NOMO-1 (cell line): ENCODE measurements around the gene COA6.

ENCODE experiments used
- DNase-seq, 2 experiments: peaks; one replicate each; lab custom pipeline; 2025; ENCODE audit not compliant: unreplicated experiment in 2 of 2; lab: John Stamatoyannopoulos, UW

Gene COA6

GRCh38 chr1:234373064-234373958 lies at the start of gene COA6:
Gene COA6 (plus strand): TSS chr1:234373456. CDS start chr1:234373467, 11 bp downstream.
- DNase-seq: peak; percentile 93

- DNase-seq: no peak
Measured at GRCh38 chr1:234324821-234325220, 48.4 kb upstream of the COA6 start.

GRCh38 chr1:234325878-234326496 lies 47.3 kb upstream of the COA6 start:
- no peak for DNase-seq

GRCh38 chr1:234326497-234327366 lies 46.5 kb upstream of the COA6 start:
- peak; percentile 62 for DNase-seq

- DNase-seq: no peak
Measured at GRCh38 chr1:234327577-234328164, 45.6 kb upstream of the COA6 start.

- DNase-seq: no peak
Measured at GRCh38 chr1:234330843-234331215, 42.4 kb upstream of the COA6 start.

- DNase-seq: peak; percentile 74 to 89
Measured at GRCh38 chr1:234331507-234331906, 41.7 kb upstream of the COA6 start.

- DNase-seq: no peak
Measured at GRCh38 chr1:234336359-234336758, 36.9 kb upstream of the COA6 start.

GRCh38 chr1:234337233-234337632 lies 36.0 kb upstream of the COA6 start:
- DNase-seq: no peak

- no peak for DNase-seq
Measured at GRCh38 chr1:234340528-234340927, 32.7 kb upstream of the COA6 start.

GRCh38 chr1:234342774-234343173 lies 30.5 kb upstream of the COA6 start:
- no peak for DNase-seq

- DNase-seq: no peak
Measured at GRCh38 chr1:234345237-234345636, 28.0 kb upstream of the COA6 start.

- no peak for DNase-seq
Measured at GRCh38 chr1:234348964-234349363, 24.3 kb upstream of the COA6 start.

GRCh38 chr1:234355782-234356510 lies 17.3 kb upstream of the COA6 start:
- no peak for DNase-seq

GRCh38 chr1:234356615-234357269 lies 16.5 kb upstream of the COA6 start:
- DNase-seq: peak; percentile 7 to 18

GRCh38 chr1:234357831-234358230 lies 15.4 kb upstream of the COA6 start:
- no peak for DNase-seq

- DNase-seq: no peak
Measured at GRCh38 chr1:234361102-234361603, 12.1 kb upstream of the COA6 start.

GRCh38 chr1:234362558-234362957 lies 10.7 kb upstream of the COA6 start:
- DNase-seq: no peak

GRCh38 chr1:234368320-234369032 lies 4.8 kb upstream of the COA6 start:
- no peak for DNase-seq
